Panc1 (cell line): ENCODE results near the gene PCDH11Y.
"Not testable (repeated sequence)": the region's sequence is repeated elsewhere in the genome, so short reads cannot be mapped to it uniquely, and the experiment has no call there.

Experiments used
- POLR2AphosphoS5 ChIP-seq: IDR thresholded peaks from 2 replicates; pipeline ENCODE4 v1.6.1; 2012; ENCODE audit warnings: mild to moderate bottlenecking, low read depth, low read length, moderate library complexity
- REST ChIP-seq, 2 experiments: IDR thresholded peaks; 2 replicates each; pipeline ENCODE4 v1.6.1; 2011 to 2012; ENCODE audit warnings: low read depth in 2 of 2, control low read depth in 1 of 2, low read length in 1 of 2, mild to moderate bottlenecking in 1 of 2, moderate library complexity in 1 of 2; ENCODE audit not compliant: insufficient read depth in 1 of 2
- SIN3A ChIP-seq: IDR thresholded peaks from 2 replicates; pipeline ENCODE4 v1.6.1; 2012; ENCODE audit warnings: low read depth, mild to moderate bottlenecking, low read length, moderate library complexity, borderline replicate concordance; ENCODE audit not compliant: insufficient read depth
- TCF7L2 ChIP-seq: IDR thresholded peaks from 2 replicates; pipeline ENCODE4 v1.6.1; 2011; ENCODE audit warnings: mild to moderate bottlenecking, low read depth, low read length, inconsistent platforms
- TF ChIP-seq, protein P1 (sequence below): fragments of 450-650 bp; IDR thresholded peaks from 2 replicates; pipeline ENCODE4 v1.5.1; 2017; ENCODE audit warnings: mild to moderate bottlenecking

DNA sequence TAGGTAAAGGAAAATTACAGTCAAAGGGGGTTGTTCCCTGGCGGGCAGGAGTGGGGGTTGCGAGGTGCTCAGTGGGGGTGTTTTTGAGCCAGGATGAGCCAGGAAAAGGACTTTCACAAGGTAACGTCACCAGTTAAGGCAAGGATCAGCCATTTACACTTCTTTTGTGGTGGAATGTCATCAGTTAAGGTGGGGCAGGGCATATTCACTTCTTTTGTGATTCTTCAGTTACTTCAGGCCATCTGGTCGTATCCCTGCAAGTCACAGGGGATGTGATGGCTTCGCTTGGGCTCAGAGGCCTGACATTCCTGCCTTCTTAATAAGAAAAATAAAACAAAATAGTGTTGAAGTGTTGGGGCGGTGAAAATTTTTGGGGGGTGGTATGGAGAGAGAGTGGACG, 324.8 kb downstream of the PCDH11Y start:
- TF ChIP-seq, protein P1, sequence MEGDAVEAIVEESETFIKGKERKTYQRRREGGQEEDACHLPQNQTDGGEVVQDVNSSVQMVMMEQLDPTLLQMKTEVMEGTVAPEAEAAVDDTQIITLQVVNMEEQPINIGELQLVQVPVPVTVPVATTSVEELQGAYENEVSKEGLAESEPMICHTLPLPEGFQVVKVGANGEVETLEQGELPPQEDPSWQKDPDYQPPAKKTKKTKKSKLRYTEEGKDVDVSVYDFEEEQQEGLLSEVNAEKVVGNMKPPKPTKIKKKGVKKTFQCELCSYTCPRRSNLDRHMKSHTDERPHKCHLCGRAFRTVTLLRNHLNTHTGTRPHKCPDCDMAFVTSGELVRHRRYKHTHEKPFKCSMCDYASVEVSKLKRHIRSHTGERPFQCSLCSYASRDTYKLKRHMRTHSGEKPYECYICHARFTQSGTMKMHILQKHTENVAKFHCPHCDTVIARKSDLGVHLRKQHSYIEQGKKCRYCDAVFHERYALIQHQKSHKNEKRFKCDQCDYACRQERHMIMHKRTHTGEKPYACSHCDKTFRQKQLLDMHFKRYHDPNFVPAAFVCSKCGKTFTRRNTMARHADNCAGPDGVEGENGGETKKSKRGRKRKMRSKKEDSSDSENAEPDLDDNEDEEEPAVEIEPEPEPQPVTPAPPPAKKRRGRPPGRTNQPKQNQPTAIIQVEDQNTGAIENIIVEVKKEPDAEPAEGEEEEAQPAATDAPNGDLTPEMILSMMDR, result not testable (repeated sequence)
- not testable (repeated sequence) for TF ChIP-seq REST (IDR thresholded peaks at IDR 0.05; ENCODE audit: insufficient read depth in 1 of 2, low read depth in 2 of 2, low read length in 1 of 2); TCF7L2; SIN3A; POLR2AphosphoS5
